Fibroblast of skin of right quadriceps (primary cell): ENCODE measurements around the gene KCNH8.

Experiments used
- DNase-seq: peaks from one replicate; pipeline ENCODE4 v3.0.0-alpha.2; 2013

KCNH8 gene

GRCh38 chr3:19254784-19255338 lies 106.6 kb downstream of the KCNH8 start:
- no peak for DNase-seq

- no peak for DNase-seq
Measured at GRCh38 chr3:19256313-19256712, 108.0 kb downstream of the KCNH8 start.

GRCh38 chr3:19263606-19264005 lies 115.3 kb downstream of the KCNH8 start:
- DNase-seq: no peak

GRCh38 chr3:19264424-19264823 lies 116.1 kb downstream of the KCNH8 start:
- DNase-seq: no peak

GRCh38 chr3:19267040-19267439 lies 118.7 kb downstream of the KCNH8 start:
- no peak for DNase-seq

GRCh38 chr3:19270481-19270880 lies 122.2 kb downstream of the KCNH8 start:
- no peak for DNase-seq

- no peak for DNase-seq
Measured at GRCh38 chr3:19272296-19272695, 124.0 kb downstream of the KCNH8 start.

GRCh38 chr3:19273091-19273490 lies 124.8 kb downstream of the KCNH8 start:
- no peak for DNase-seq

- DNase-seq: no peak
Measured at GRCh38 chr3:19274576-19274975, 126.3 kb downstream of the KCNH8 start.

GRCh38 chr3:19284974-19285373 lies 136.7 kb downstream of the KCNH8 start:
- no peak for DNase-seq

GRCh38 chr3:19293295-19293694 lies 145.0 kb downstream of the KCNH8 start:
- no peak for DNase-seq

GRCh38 chr3:19295208-19295607 lies 146.9 kb downstream of the KCNH8 start:
- DNase-seq: no peak

GRCh38 chr3:19331931-19332330 lies 183.6 kb downstream of the KCNH8 start:
- no peak for DNase-seq

- no peak for DNase-seq
Measured at GRCh38 chr3:19334120-19334519, 185.8 kb downstream of the KCNH8 start.

- no peak for DNase-seq
Measured at GRCh38 chr3:19338769-19339168, 190.5 kb downstream of the KCNH8 start.

GRCh38 chr3:19342389-19342788 lies 194.1 kb downstream of the KCNH8 start:
- no peak for DNase-seq

GRCh38 chr3:19346759-19347158 lies 198.4 kb downstream of the KCNH8 start:
- DNase-seq: no peak

- no peak for DNase-seq
Measured at GRCh38 chr3:19347671-19348070, 199.4 kb downstream of the KCNH8 start.

- DNase-seq: no peak
Measured at GRCh38 chr3:19348500-19348899, 200.2 kb downstream of the KCNH8 start.

GRCh38 chr3:19348941-19349564 lies 200.7 kb downstream of the KCNH8 start:
- DNase-seq: no peak

GRCh38 chr3:19357947-19358346 lies 209.6 kb downstream of the KCNH8 start:
- DNase-seq: no peak

- no peak for DNase-seq
Measured at GRCh38 chr3:19363071-19363470, 214.8 kb downstream of the KCNH8 start.

GRCh38 chr3:19364148-19364547 lies 215.8 kb downstream of the KCNH8 start:
- no peak for DNase-seq

GRCh38 chr3:19365471-19365870 lies 217.2 kb downstream of the KCNH8 start:
- DNase-seq: no peak

- no peak for DNase-seq
Measured at GRCh38 chr3:19384868-19385267, 236.6 kb downstream of the KCNH8 start.
